ENCODE data around the gene SYNE2.
"Not testable (repeated sequence)": the region's sequence is repeated elsewhere in the genome, so short reads cannot be mapped to it uniquely, and the experiment has no call there.

GRCh38 chr14:63806064-63806463 is 46.7 kb upstream of the SYNE2 start:
- TF ChIP-seq FOXP2 (optimal IDR thresholded peaks at IDR 0.05; ENCODE audit: control extremely low read depth, extremely low read length, insufficient read depth); POLR2AphosphoS5 (IDR thresholded peaks at IDR 0.05; ENCODE audit: borderline replicate concordance, low read depth, low read length): not testable (repeated sequence)
